ENCODE data around the gene CCDC34.

Gene CCDC34

DNA sequence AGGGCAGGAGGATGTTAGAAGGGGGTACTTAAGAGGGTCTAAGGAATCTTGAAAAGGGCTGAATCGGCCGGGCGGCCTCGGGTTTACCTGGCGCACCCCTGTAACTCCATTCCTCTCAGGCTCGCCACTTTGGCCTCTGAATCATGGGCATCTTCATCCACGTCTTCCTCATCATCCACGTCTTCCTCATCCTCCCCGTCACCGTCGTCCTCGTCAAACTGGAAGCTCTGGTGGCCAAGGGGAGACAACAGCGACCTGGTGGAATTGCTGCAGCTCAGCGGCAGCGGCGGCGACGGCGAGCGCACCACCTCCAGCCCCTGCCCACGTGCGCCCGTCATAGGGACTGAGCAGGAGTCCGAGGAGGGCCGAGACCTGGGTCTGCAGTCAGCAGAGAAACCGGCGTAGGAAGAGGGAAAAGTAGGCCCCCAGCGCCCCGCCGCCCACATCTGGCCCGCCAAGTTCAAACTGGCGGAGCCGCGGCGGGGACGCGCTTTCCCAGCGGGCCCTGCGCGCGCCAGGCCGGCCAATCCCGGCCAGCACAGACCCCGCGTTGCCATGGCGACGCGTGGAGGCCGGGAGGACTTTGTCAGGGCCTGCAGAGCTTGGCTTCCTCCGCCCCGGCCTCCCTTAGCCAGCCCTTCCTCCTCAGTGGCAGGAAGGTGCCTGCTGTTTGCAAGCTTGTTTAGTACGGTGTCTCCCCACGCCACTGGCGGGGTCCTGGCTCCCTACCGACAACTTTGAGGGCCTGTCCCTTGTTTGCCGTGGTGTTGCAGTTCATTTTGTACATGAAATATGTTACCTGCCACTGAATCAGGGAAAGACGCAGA lies at the start of gene CCDC34:
Gene CCDC34, minus strand, starts transcription at position 467 of the 827 bp plus-strand sequence. Its CDS starts 21 bp downstream, at position 446.
- DNase-seq, result peak; percentile 93 to 97

DNA sequence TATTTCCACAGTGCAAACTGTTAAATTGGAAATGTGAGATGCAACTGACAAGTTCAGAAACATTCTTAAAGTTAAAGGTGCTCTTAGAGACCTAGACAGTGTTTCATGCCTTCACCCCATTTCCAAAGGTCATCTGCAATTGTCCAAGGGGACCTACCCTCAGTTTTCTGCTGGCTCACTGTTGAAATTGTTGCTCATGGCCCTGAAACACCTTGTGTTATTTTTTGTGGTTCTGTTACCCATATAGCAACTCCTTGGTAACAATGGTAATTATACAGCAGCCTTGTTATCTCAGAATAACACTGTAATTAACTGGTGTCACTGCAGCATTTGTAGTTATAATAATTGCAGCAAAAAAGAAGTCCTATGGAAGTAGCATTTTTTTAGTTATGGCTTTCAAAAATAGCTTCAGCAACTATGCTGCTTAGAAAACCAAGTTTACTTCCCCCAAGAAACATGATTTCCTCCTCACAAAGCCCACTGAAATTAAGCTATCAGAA lies 49.2 kb upstream of the CCDC34 start:
- DNase-seq, result peak; percentile 18 to 48

GRCh38 chr11:27411328-27411727 lies 48.3 kb upstream of the CCDC34 start:
- DNase-seq, result no peak

- DNase-seq, result no peak
These were observed 47.3 kb upstream of the CCDC34 start for GRCh38 chr11:27410272-27410671.

GRCh38 chr11:27409742-27410141 lies 46.7 kb upstream of the CCDC34 start:
- DNase-seq, result no peak

DNA sequence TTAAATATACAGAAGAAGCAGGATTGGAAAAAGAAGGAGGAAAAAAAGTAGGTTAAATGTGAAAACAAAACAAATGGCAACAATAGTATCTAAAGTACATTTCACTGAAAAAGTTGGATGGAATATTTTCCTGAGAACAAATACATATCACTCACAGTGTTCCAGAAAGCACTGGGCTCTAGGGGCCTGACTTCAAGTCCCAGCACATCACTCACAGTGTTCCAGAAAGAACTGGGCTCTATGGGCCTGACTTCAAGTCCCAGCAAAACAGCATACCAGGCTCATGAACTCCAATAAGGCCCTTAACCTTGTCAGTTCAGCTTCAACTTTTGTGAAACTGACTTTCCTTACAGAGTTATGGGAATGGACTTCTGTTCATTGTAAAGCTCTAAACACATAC lies 46.0 kb upstream of the CCDC34 start:
- no peak for DNase-seq

GRCh38 chr11:27408246-27408800 lies 45.3 kb upstream of the CCDC34 start:
- no peak for DNase-seq

DNA sequence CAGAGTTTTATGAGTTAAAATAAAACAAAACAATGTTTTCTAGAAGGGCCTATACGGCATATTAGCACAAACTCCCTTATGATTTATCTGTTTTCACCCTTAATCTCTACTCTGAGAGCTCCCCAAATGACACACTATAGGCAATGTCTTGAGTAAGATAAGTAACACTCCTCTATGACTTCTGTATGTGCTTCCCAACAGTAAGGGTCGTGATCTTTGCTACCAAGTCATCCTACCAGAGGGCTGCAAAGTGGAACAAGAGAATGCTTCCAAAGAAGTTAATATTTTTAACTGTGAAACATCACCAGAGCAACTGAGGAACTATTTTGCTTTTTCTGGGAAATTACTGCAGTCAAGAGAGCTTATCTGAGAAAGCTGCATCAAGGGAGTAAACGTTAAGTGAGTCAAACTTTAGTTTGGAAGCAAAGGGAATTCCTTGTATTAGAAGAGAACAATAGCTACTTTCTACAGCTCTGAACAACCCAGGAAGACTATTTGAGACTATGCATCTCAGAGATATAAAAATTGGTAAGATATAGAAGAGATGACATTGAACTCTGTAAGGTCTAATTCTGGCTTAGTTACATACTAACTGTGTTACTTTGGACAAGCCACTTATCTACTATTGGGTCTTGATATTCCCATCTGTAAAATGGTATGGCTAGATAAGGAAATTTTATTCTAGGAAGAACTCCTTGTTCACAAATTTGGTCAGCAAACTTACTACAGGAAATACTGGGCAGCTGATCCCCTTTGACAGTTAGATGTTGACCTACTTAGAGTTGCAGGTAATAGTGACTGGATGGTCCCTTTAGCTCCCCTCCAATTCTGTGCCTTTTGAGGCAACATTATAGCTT lies 43.7 kb upstream of the CCDC34 start:
- no peak for DNase-seq

- DNase-seq, result no peak
These were observed 42.1 kb upstream of the CCDC34 start for GRCh38 chr11:27405134-27405533.

DNA sequence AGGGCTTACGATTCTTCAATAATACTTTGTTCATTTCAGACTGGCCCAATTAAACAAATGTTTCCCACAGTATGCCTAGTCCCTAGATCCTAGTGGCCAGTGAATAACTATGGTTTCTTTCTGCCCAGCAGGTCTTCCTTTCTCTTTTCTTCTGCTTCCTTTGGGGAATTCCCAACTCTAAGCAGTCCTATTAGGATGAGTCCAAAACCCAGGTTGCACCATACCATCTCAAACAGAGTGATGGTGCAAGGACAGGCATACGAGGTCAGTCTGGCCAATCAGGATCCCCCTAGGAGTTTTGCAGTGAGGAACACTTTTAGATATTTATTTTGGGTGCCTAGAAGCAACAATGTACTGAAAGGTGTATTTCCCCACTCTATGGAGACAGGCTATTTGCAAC lies 41.4 kb upstream of the CCDC34 start:
- no peak for DNase-seq

GRCh38 chr11:27403195-27403594 lies 40.2 kb upstream of the CCDC34 start:
- no peak for DNase-seq

- no peak for DNase-seq
These were observed 39.4 kb upstream of the CCDC34 start for GRCh38 chr11:27402450-27402849.

DNA sequence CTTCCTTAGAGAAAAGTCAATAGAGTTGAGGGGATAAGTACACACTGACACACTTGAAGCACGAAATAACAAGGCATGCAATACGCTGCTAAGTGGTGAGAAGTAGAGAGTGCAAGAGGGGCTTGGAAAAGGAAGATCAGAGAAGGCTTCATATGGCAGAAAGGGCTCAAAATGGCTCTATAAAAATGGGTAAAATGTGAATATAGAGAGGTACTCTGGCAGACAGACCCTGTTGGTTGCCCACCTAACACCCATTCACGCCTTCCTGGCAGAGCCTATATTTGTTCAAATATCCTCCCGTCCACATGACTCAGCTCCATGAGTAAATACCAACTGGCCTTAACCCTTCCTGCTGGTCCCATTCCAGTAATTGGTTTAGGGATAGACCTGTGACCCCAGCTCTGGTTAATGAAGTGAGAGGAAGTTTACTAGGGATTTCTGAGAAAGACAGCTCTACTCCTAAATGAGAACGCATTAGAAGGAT lies 38.9 kb upstream of the CCDC34 start:
- DNase-seq, result no peak

DNA sequence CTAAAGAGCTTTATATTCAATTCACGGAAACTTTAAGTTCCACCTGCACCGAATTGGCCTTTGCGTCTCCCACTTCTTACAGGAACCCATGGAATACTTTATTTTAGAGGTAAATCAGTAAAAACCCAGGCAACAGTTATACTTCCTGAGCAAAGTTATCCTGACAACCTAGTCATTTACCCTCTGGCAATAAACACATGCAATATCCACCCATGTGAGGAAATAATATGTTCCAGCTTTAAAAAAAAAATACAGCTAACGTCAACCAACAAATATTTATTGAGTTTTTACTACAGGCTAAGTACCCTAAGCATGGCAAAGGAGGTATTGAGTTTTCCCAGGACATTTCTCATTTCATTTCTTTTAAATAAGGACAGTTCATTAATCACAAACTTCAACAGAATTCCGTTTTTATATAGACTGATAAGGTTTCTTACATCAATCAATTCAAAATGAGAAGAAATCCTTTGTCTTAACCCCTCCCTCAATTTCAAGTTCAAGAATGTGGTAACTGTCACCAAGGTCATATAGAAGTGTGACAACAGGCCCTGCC lies 38.3 kb upstream of the CCDC34 start:
- DNase-seq, result no peak

DNA sequence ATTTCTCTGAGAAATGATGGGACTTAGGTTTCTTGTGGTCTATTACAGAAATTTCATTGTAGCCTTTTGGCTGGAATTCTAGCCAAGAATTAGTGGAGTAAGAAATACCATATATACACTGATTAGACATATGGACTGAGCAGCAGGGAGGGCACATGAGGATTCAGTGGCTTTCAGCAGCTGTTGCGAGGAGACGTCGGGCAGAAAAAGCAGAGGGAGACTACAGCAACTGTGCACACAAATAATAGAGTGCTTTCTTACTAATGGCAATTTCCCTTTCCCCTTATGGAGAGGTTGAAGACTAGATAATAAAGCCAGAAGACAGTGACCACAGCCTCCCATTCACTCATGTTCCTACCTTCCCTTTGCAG lies 35.4 kb upstream of the CCDC34 start:
- DNase-seq, result no peak

DNA sequence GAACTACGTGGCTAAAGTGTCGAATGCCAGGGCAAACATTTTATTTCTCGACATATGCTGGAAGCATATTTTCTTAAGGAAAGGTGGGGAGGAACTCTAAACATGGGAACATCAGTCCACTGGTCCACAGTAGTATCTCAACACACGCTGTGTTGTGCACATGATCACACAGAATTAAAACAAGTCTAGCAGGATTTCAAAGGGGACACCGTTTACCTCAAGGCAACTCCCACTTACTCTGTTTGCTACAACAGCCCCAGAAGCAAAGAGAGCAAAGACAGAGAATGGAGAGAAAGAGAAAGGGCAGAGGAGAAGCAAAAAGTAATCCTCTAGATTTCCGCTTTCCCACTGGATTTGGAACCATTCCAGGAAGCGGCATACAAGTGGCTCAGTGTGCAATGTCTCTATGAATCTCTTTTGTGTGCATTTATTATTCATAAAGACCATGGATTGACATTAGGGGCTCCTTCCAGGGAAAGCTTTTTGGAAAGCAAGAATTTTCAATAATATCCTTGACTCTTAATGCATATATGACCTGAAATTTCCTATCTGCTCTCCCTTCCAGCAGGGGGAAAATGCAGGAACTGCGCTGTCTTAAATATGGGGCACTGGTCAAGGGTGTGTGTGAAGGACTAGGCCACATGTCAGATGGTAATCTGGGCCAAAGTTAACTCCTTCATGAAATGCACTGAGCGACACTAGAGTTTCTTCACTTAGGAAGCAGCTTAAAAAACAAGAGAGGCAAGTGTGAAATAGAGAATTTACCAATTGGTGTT lies 34.8 kb upstream of the CCDC34 start:
- DNase-seq, result no peak

DNA sequence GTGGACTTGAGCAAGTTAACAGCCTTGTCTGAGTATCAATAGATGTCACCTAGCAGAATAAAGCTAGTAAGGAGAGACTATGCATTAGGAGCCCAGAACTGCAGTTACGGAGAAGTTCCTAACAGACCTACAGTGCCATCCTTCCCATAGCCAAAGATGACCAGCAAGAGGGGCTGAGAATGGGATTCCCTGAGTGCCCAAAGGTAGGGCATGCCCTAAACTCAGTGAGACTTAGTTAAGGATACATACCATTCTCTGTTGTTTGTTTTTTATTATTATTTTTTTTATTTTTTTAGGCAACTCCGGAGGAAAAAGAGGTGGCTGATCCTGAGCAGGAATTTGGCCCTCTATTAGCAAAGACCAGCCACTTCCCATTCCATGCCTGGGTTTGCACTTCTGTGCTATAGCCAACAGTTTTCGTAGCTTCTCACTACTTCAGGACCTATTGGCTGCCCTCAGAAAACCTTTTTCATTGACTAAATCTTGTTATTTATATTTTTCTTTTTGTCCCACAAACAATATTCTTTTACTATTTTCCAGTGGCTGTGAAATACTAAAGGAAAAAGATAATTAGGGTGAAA lies 33.3 kb upstream of the CCDC34 start:
- DNase-seq, result no peak

DNA sequence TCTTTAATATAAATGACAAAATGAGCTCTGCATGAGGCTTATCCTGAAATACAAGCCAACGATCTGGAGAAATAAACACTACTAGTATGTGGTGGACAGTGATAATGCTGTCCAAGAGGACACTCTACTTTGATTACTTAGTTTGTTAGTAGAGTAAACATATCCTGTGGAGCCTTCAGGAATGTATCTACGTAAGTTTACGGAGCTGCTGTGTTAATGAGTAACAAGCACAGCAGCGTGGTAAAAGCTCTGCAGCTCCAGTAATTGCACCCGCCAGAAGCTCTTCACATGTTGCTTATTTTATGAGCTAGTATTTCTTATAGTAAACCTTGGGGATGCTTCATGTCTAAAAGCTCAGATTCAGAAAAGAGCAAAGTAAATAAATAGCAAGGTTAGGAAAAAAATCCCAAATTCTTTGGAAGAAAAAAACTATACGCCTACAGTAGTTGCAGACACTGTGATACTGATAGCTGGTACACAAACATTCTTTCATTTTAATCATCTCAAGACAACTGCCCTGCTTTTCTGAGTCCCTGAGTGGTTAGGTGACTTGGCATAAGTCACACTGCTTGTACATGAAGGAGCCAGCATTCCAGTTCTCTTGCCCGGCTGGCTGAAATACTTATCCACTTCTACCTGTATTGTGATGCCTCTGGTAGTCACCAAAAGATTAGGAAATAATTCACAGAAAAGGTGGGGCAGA lies 32.7 kb upstream of the CCDC34 start:
- DNase-seq, result peak; percentile 36 to 78

DNA sequence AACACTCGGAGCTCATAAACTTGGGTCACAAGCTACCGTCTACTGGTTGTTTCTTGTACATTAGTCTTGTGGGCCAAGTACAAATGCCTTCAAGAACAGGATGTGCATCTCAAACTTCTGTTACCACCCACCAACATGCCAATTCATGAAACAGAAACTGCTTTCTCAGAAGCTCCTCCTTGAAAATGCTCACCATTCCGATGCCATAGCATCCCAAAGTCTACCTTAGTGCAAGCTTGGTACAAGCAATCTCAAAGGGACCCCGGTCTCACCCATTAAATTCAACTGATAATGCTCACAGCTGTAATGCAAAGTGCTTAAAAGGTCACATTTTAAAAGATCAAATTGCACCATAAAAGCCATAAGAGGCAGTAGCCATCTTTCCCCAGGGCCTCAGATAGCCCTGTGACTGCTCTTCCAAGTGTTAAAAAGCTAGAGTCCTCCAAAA lies 31.8 kb upstream of the CCDC34 start:
- no peak for DNase-seq

GRCh38 chr11:27392278-27393114 lies 29.5 kb upstream of the CCDC34 start:
- DNase-seq, result no peak

All from NCI-H2081 (cell line).